ENCODE data around the gene SH3PXD2A.

The SH3PXD2A gene

GRCh38 chr10:103798511-103798910 is 56.9 kb downstream of the SH3PXD2A start:
- Histone ChIP-seq H3K36me3 (peaks cover 0 to 19% (median 8%) of the 10 kb centered on the region in 3 donors), H3K27ac (no peak overlapping the region), H3K4me3 (no peak overlapping the region), H3K27me3 (no peaks in the 10 kb centered on the region), H3K9me3 (no peaks in the 10 kb centered on the region), H3K4me1 (no peaks in the 10 kb centered on the region)
- no peak for TF ChIP-seq CTCF (IDR thresholded peaks at IDR 0.05)
- intact Hi-C loops (cut with DNase I; ENCODE audit: low total_unique reads), result no loop called here
- no peak for DNase-seq

DNA sequence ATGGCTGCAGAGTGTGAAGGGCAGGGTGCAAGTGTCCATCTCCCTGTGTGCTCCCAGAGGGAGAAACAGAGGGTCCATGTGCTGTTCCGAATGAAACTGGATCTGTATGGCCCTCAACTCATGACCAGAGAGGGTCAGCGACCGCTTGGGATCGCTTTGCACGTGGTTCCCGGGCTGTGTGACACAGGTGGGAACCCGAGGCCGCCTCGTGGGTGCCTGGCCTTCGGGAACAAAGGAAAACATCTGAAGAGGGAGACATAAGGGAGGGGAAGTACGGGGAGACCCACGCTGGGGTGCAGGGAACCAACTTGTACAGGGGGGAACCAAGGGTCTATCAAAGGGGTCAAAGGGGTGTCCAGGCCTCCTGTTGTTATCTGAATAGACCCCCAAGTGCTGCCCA is 57.5 kb downstream of the SH3PXD2A start:
- intact Hi-C loops (cut with DNase I; ENCODE audit: low total_unique reads), result no loop called here
- H3K27me3 ChIP-seq, result no peaks in the 10 kb centered on the region
- DNase-seq, result no peak

DNA sequence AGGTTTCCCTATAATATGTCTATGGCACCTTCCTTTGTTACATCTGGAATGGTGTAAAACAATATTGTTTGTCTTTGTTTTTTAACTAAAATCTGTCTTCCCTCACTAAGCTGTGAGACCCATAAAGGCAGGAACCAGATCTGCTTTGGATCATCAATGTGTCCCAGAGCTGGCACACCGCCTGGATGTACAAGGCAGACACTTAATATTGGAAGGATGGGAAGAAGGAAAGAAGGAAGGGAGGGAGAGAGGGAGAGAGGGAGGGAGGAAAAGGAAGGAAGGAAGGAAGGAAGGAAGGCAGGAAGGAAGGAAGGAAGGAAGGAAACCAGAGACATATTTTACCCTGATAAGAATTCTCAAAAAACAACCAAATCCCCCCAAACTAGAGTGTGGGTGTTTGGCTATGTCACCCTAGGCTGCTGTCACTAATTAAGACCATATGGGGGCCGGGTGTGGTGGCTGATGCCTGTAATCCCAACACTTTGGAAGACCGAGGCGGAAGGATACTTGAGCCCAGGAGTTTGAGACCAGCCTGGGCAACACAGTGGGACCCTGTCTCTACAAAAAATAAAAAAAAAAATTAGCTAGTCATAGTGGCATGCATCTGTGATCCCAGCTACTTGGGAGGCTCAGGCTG is 59.6 kb downstream of the SH3PXD2A start:
- DNase-seq, result no peak
- H3K27ac ChIP-seq, result no peak overlapping the region
- no peaks in the 10 kb centered on the region for H3K9me3 ChIP-seq
- no peak for TF ChIP-seq CTCF (IDR thresholded peaks at IDR 0.05)
- H3K27me3 ChIP-seq, result no peaks in the 10 kb centered on the region
- intact Hi-C loops (cut with DNase I; ENCODE audit: low total_unique reads), result no loop called here
- H3K4me1 ChIP-seq, result no peaks in the 10 kb centered on the region
- no peak overlapping the region for H3K4me3 ChIP-seq
- H3K36me3 ChIP-seq, result peaks cover 0 to 19% (median 4%) of the 10 kb centered on the region in 3 donors

More for the DNA sequence above, 57.5 kb downstream of the SH3PXD2A start:
- Histone ChIP-seq H3K4me3 (no peak overlapping the region), H3K9me3 (no peaks in the 10 kb centered on the region), H3K4me1 (no peaks in the 10 kb centered on the region), H3K36me3 (peaks cover 0 to 19% (median 8%) of the 10 kb centered on the region in 3 donors), H3K27ac (no peak overlapping the region)
- no peak for TF ChIP-seq CTCF (IDR thresholded peaks at IDR 0.05)

DNA sequence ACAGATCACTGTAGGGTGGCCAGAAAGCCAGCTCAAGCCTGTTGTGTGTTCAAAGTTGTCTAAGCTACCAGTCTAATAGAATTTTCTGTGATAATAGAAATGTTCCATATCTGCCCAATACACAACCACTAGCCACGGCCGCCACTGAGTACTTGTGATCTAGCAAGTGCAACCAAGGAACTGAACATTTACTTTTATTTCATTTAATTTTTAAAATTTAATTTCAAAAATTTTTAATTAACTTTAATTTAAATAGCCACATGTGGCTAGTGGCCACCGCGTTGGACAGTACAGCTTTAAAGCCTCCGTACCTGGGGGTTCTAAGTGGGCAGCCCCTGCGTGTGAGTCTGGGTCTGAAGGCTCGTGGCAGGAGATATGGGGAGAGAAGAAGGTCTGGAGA is 60.4 kb downstream of the SH3PXD2A start:
- Histone ChIP-seq H3K27me3 (no peaks in the 10 kb centered on the region), H3K36me3 (peaks cover 0 to 13% (median 0%) of the 10 kb centered on the region in 3 donors), H3K9me3 (no peaks in the 10 kb centered on the region), H3K27ac (no peak overlapping the region), H3K4me3 (no peak overlapping the region), H3K4me1 (no peaks in the 10 kb centered on the region)
- no peak for DNase-seq
- intact Hi-C loops (cut with DNase I; ENCODE audit: low total_unique reads), result no loop called here
- no peak for TF ChIP-seq CTCF (IDR thresholded peaks at IDR 0.05)

DNA sequence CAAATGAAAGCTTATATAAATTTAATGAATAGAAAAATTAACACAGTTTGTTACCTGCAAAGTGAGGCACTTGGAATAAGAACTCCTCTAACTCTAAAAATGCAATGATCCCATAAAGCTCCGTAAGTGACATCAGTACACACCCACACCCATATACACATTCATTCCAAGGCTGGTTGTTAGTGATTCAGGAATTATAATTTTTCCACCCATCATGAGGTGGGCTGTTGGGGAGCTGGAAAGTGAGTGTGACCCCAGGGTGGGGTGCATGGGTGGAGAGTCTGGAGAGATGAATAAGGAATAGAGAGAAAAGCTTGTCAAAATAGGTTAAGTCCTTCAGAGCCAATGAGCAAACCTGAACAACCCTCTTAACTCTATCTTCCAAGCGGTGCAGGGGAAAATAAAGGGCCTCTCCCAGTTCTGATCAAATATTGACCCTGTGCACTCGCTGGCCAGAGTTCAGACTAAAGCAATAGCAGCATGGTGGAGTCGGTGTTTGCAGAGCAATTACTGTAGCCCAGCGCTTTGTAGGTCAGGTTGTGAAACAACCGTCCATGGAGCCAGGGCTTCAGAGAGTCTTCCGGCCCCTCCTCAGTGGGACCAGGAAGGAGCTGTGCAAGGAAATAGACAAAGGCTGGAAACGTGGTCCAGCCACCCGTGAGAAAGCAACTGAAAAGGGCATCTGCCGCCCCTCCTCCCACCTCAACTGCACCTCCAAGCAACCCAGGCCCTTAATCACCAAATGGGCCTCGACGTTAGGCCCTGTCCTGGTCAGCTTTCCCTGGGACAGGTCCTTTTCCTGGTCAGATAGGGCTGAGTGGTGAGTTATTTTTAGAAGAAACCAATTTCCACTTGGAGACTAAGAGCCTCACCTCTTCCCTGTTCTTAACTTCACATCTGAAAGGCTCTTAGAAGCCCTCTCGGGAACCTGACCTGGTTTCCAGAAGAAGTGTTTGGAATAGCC is 61.2 kb downstream of the SH3PXD2A start:
- Histone ChIP-seq H3K27ac (no peak overlapping the region), H3K9me3 (no peaks in the 10 kb centered on the region), H3K4me3 (no peak overlapping the region), H3K36me3 (peaks cover 0 to 12% (median 0%) of the 10 kb centered on the region in 3 donors), H3K27me3 (no peaks in the 10 kb centered on the region), H3K4me1 (no peaks in the 10 kb centered on the region)
- intact Hi-C loops (cut with DNase I; ENCODE audit: low total_unique reads), result no loop called here
- no peak for DNase-seq
- TF ChIP-seq CTCF (IDR thresholded peaks at IDR 0.05), result no peak

Data from tibial artery (tissue), 4 donors.